ENCODE measurements around the gene MAPK1.
"Not testable (repeated sequence)": the region's sequence is repeated elsewhere in the genome, so short reads cannot be mapped to it uniquely, and the experiment has no call there.

The MAPK1 gene

GRCh38 chr22:21818487-21819182 lies 48.8 kb downstream of the MAPK1 start:
- DNase-seq (ENCODE audit: low read depth): no peak

- not testable (repeated sequence) for DNase-seq (ENCODE audit: low read depth)
Observed at GRCh38 chr22:21817497-21817853, 50.0 kb downstream of the MAPK1 start.

GRCh38 chr22:21816787-21817496 lies 50.5 kb downstream of the MAPK1 start:
- DNase-seq (ENCODE audit: low read depth): no peak

- no peak for DNase-seq (ENCODE audit: low read depth)
Observed at GRCh38 chr22:21816472-21816786, 51.0 kb downstream of the MAPK1 start.

GRCh38 chr22:21815958-21816357 lies 51.5 kb downstream of the MAPK1 start:
- DNase-seq (ENCODE audit: low read depth): no peak

- no peak for DNase-seq (ENCODE audit: low read depth)
Observed at GRCh38 chr22:21815357-21815756, 52.1 kb downstream of the MAPK1 start.

GRCh38 chr22:21811982-21812381 lies 55.5 kb downstream of the MAPK1 start:
- no peak for DNase-seq (ENCODE audit: low read depth)

- DNase-seq (ENCODE audit: low read depth): no peak
Observed at GRCh38 chr22:21807544-21808529, 59.6 kb downstream of the MAPK1 start.

GRCh38 chr22:21805325-21805724 lies 62.1 kb downstream of the MAPK1 start:
- DNase-seq (ENCODE audit: low read depth): not testable (repeated sequence)

GRCh38 chr22:21803811-21804249 lies 63.6 kb downstream of the MAPK1 start:
- no peak for DNase-seq (ENCODE audit: low read depth)

- DNase-seq (ENCODE audit: low read depth): no peak
Observed at GRCh38 chr22:21802673-21803072, 64.8 kb downstream of the MAPK1 start.

- no peak for DNase-seq (ENCODE audit: low read depth)
Observed at GRCh38 chr22:21802056-21802455, 65.4 kb downstream of the MAPK1 start.

GRCh38 chr22:21801304-21801644 lies 66.2 kb downstream of the MAPK1 start:
- not testable (repeated sequence) for DNase-seq (ENCODE audit: low read depth)

- DNase-seq (ENCODE audit: low read depth): no peak
Observed at GRCh38 chr22:21800552-21801303, 66.7 kb downstream of the MAPK1 start.

GRCh38 chr22:21797444-21798221 lies 69.8 kb downstream of the MAPK1 start:
- no peak for DNase-seq (ENCODE audit: low read depth)

GRCh38 chr22:21796863-21797262 lies 70.6 kb downstream of the MAPK1 start:
- no peak for DNase-seq (ENCODE audit: low read depth)

- DNase-seq (ENCODE audit: low read depth): no peak
Observed at GRCh38 chr22:21796231-21796630, 71.2 kb downstream of the MAPK1 start.

- not testable (repeated sequence) for DNase-seq (ENCODE audit: low read depth)
Observed at GRCh38 chr22:21793716-21794115, 73.7 kb downstream of the MAPK1 start.

GRCh38 chr22:21791635-21792625 lies 75.5 kb downstream of the MAPK1 start:
- DNase-seq (ENCODE audit: low read depth): peak; percentile 12

Data from stimulated activated CD8-positive, alpha-beta memory T cell treated with anti-CD3 and anti-CD28 coated beads, Interleukin-7, amount 100 ng/mL, for 24 hours (primary cell).